IMR-90 (cell line): ENCODE results near the gene STYXL1. TPM values are rescaled to one million over a fixed set of nuclear protein-coding genes. Genes with fewer than 3 reads are reported as not detected.
A peak's percentile ranks its signal among the peaks of the same experiment; 100 is the strongest.

ENCODE experiments used
- ATAC-seq: fragments of 200-7000 bp; cut with Tn5 transposase; 2 replicates; pipeline ENCODE4 v1.9.1; 2020; ENCODE audit warnings: low read depth, mild to moderate bottlenecking, moderate library complexity
- BruUV-seq: library from RNA; stranded (reverse); fragments of 400-500 nt; replicated peaks from 2 replicates; lab custom pipeline; 2021; lab: Mats Ljungman, UMichigan
- CTCF ChIA-PET: fragments of 300-600 bp; formaldehyde crosslinking; extraction: SDS; loops from one replicate; lab custom pipeline; 2021; ENCODE audit warnings: antibody characterized with exemption; lab: Yijun Ruan, JAX
- POLR2A ChIA-PET: fragments of 300-600 bp; sonication (Branson Sonifier 250); formaldehyde crosslinking; loops from one replicate; lab custom pipeline; 2022; ENCODE audit warnings: antibody characterized with exemption; ENCODE audit not compliant: unreplicated experiment; lab: Charles Lee
- DNase-seq: peaks from one replicate; pipeline ENCODE4 v3.0.0; 2013
- H2AFZ ChIP-seq: replicated peaks from 2 replicates; pipeline ENCODE3; 2013; ENCODE audit warnings: low read length, mild to moderate bottlenecking; ENCODE audit not compliant: poor library complexity
- H2AK5ac ChIP-seq: 2 replicates; pipeline ENCODE4 v1.6.1; 2013; ENCODE audit warnings: low read depth, low read length, inconsistent platforms
- H2AK9ac ChIP-seq: replicated peaks from 2 replicates; pipeline ENCODE3; 2013; ENCODE audit warnings: mild to moderate bottlenecking, low read depth, low read length, moderate library complexity; ENCODE audit not compliant: poor library complexity
- H2BK120ac ChIP-seq: 2 replicates; pipeline ENCODE4 v1.6.1; 2013; ENCODE audit warnings: low read depth, low read length, inconsistent platforms
- H2BK15ac ChIP-seq: 3 replicates; pipeline ENCODE4 v1.6.1; 2013; ENCODE audit warnings: low read depth, low read length, inconsistent platforms
- H2BK20ac ChIP-seq: 2 replicates; pipeline ENCODE4 v1.6.1; 2013; ENCODE audit warnings: low read depth, mild to moderate bottlenecking, inconsistent platforms, low read length, moderate library complexity
- H2BK5ac ChIP-seq: 2 replicates; pipeline ENCODE4 v1.6.1; 2013; ENCODE audit warnings: mild to moderate bottlenecking, low read depth, low read length, inconsistent platforms; ENCODE audit not compliant: poor library complexity, severe bottlenecking
- H3K14ac ChIP-seq: replicated peaks from 2 replicates; pipeline ENCODE4 v1.6.1; 2013; ENCODE audit warnings: low read depth, low read length, inconsistent platforms
- H3K18ac ChIP-seq: 2 replicates; pipeline ENCODE4 v1.6.1; 2013; ENCODE audit warnings: low read depth, low read length, control low read depth
- H3K23ac ChIP-seq: 2 replicates; pipeline ENCODE4 v1.6.1; 2013; ENCODE audit warnings: low read depth, low read length, inconsistent platforms
- H3K27ac ChIP-seq: 2 replicates; pipeline ENCODE4 v1.5.1; 2013; ENCODE audit warnings: mild to moderate bottlenecking, control low read depth, low read length; ENCODE audit not compliant: insufficient read depth
- H3K27me3 ChIP-seq: 2 replicates; pipeline ENCODE4 v1.6.1; 2013; ENCODE audit warnings: low read length; ENCODE audit not compliant: control insufficient read depth, insufficient read depth
- H3K36me3 ChIP-seq: 2 replicates; pipeline ENCODE4 v1.6.1; 2013; ENCODE audit warnings: low read length, mixed read lengths; ENCODE audit not compliant: control insufficient read depth, insufficient read depth
- H3K4ac ChIP-seq: 2 replicates; pipeline ENCODE4 v1.6.1; 2013; ENCODE audit warnings: low read depth, low read length, inconsistent platforms
- H3K4me1 ChIP-seq: 2 replicates; pipeline ENCODE4 v1.6.1; 2013; ENCODE audit warnings: low read length, mixed read lengths; ENCODE audit not compliant: control insufficient read depth, insufficient read depth
- H3K4me2 ChIP-seq: 2 replicates; pipeline ENCODE4 v1.6.1; 2013; ENCODE audit warnings: low read depth, mild to moderate bottlenecking, control low read depth, low read length, moderate library complexity
- H3K4me3 ChIP-seq: 2 replicates; pipeline ENCODE4 v1.5.1; 2013; ENCODE audit warnings: low read depth, mild to moderate bottlenecking, control low read depth, low read length, moderate library complexity; ENCODE audit not compliant: insufficient read depth
- H3K56ac ChIP-seq: 2 replicates; pipeline ENCODE4 v1.6.1; 2013; ENCODE audit warnings: low read length, inconsistent platforms; ENCODE audit not compliant: insufficient read depth; ENCODE audit errors: extremely low read depth
- H3K79me1 ChIP-seq, 2 experiments: 2 replicates each; pipeline ENCODE4 v1.6.1; 2013; ENCODE audit warnings: low read length in 2 of 2, inconsistent platforms in 1 of 2, low read depth in 1 of 2
- H3K9ac ChIP-seq: 2 replicates; pipeline ENCODE4 v1.6.1; 2013; ENCODE audit warnings: low read depth, low read length, control low read depth
- H3K9me1 ChIP-seq: 2 replicates; pipeline ENCODE4 v1.6.1; 2013; ENCODE audit warnings: low read length, inconsistent platforms; ENCODE audit not compliant: insufficient read depth
- H3K9me3 ChIP-seq: 2 replicates; pipeline ENCODE4 v1.6.1; 2013; ENCODE audit warnings: low read length; ENCODE audit not compliant: control insufficient read depth, insufficient read depth
- H4K20me1 ChIP-seq: 2 replicates; pipeline ENCODE4 v1.6.1; 2013; ENCODE audit warnings: low read length, inconsistent platforms; ENCODE audit not compliant: insufficient read depth
- H4K5ac ChIP-seq: 2 replicates; pipeline ENCODE4 v1.6.1; 2013; ENCODE audit warnings: mild to moderate bottlenecking, low read depth, low read length, control low read depth
- H4K8ac ChIP-seq, 2 experiments: 2 replicates each; pipeline ENCODE4 v1.6.1; 2013; ENCODE audit warnings: low read depth in 2 of 2, low read length in 2 of 2, control low read depth in 1 of 2, inconsistent platforms in 1 of 2
- H4K91ac ChIP-seq: 2 replicates; pipeline ENCODE4 v1.6.1; 2013; ENCODE audit warnings: low read depth, low read length, inconsistent platforms; ENCODE audit not compliant: insufficient read depth
- BHLHE40 ChIP-seq: fragments of 150-350 bp; IDR thresholded peaks from 2 replicates; pipeline ENCODE4 v1.6.1; 2016; ENCODE audit warnings: mild to moderate bottlenecking, low read depth, low read length
- CEBPB ChIP-seq: IDR thresholded peaks from 2 replicates; pipeline ENCODE4 v1.6.1; 2012; ENCODE audit warnings: low read depth, low read length, improper control_type of control experiment
- CHD1 ChIP-seq: IDR thresholded peaks from 2 replicates; pipeline ENCODE4 v1.6.1; 2012; ENCODE audit warnings: low read depth, low read length, improper control_type of control experiment
- CTCF ChIP-seq: conservative IDR thresholded peaks from 2 replicates; pipeline ENCODE4 v1.5.1; 2012; ENCODE audit warnings: mild to moderate bottlenecking, low read depth, low read length, improper control_type of control experiment
- ELK1 ChIP-seq: fragments of 150-350 bp; IDR thresholded peaks from 2 replicates; pipeline ENCODE4 v1.6.1; 2016; ENCODE audit warnings: low read depth, mild to moderate bottlenecking, low read length, moderate library complexity, borderline replicate concordance
- FOS ChIP-seq: fragments of 150-350 bp; IDR thresholded peaks from 2 replicates; pipeline ENCODE4 v1.6.1; 2016; ENCODE audit warnings: low read depth, low read length
- MAFK ChIP-seq: IDR thresholded peaks from 2 replicates; pipeline ENCODE4 v1.6.1; 2012; ENCODE audit warnings: low read depth, low read length, improper control_type of control experiment
- MAZ ChIP-seq: IDR thresholded peaks from 2 replicates; pipeline ENCODE4 v1.6.1; 2012; ENCODE audit warnings: low read depth, mild to moderate bottlenecking, low read length, improper control_type of control experiment, moderate library complexity, borderline replicate concordance
- MXI1 ChIP-seq: IDR thresholded peaks from 2 replicates; pipeline ENCODE4 v1.6.1; 2012; ENCODE audit warnings: low read depth, mild to moderate bottlenecking, low read length, moderate library complexity, borderline replicate concordance
- NFE2L2 ChIP-seq: fragments of 150-350 bp; IDR thresholded peaks from 2 replicates; pipeline ENCODE4 v1.6.1; 2016; ENCODE audit warnings: low read depth, mild to moderate bottlenecking, low read length
- POLR2A ChIP-seq: IDR thresholded peaks from 2 replicates; pipeline ENCODE4 v1.6.1; 2012; ENCODE audit warnings: mild to moderate bottlenecking, low read depth, low read length
- RAD21 ChIP-seq: IDR thresholded peaks from 2 replicates; pipeline ENCODE4 v1.6.1; 2012; ENCODE audit warnings: low read length, improper control_type of control experiment
- RCOR1 ChIP-seq: IDR thresholded peaks from 2 replicates; pipeline ENCODE4 v1.6.1; 2012; ENCODE audit warnings: mild to moderate bottlenecking, low read length, improper control_type of control experiment; ENCODE audit not compliant: insufficient replicate concordance
- RFX5 ChIP-seq: IDR thresholded peaks from 2 replicates; pipeline ENCODE4 v1.8.0; 2012; ENCODE audit warnings: low read depth, mild to moderate bottlenecking, low read length, moderate library complexity
- SMC3 ChIP-seq: fragments of 150-350 bp; IDR thresholded peaks from 2 replicates; pipeline ENCODE4 v1.6.1; 2016; ENCODE audit warnings: low read depth, mild to moderate bottlenecking, antibody characterized with exemption, low read length, moderate library complexity
- USF2 ChIP-seq: fragments of 150-350 bp; IDR thresholded peaks from 2 replicates; pipeline ENCODE4 v1.6.1; 2017; ENCODE audit warnings: mild to moderate bottlenecking, antibody characterized with exemption, low read length, low read depth
- WGBS, 2 experiments: methylation state at CpG; one replicate each; pipeline versions ENCODE4 v1.1.5 to v1.1.7; 2013; ENCODE audit warnings: missing lambda C conversion rate in 2 of 2; ENCODE audit not compliant: insufficient read length in 1 of 2; ENCODE audit errors: extremely low coverage in 2 of 2; 5-methylcytosine and 5-hydroxymethylcytosine counted together
- dilution Hi-C: fragments of 300-500 bp; cut with HindIII; formaldehyde crosslinking; loops from one replicate; pipeline ENCODE4 v1.14.3; 2018; ENCODE audit warnings: low sequenced_read_pairs; ENCODE audit not compliant: unreplicated experiment
- in situ Hi-C: fragments of 300-500 bp; cut with MboI; formaldehyde crosslinking; loops from 3 replicates; pipeline ENCODE4 v1.14.3; 2019; ENCODE audit warnings: low sequenced_read_pairs, inconsistent platforms, mixed read lengths
- intact Hi-C: fragments of 100-400 bp; cut with micrococcal nuclease; formaldehyde crosslinking; loops from 2 replicates; pipeline ENCODE4 v1.10.0; 2022
- polyA plus RNA-seq, 3 experiments: library from polyadenylated mRNA; depleted of rRNA; stranded (reverse); fragments of >200 nt; gene quantifications; 2 replicates each; pipeline ENCODE4 v1.2.3, GENCODE V29; 2012; ENCODE audit warnings: low replicate concordance in 1 of 3
- total RNA-seq: library from RNA; depleted of rRNA; stranded (reverse); fragments of >200 nt; gene quantifications from 2 replicates; pipeline ENCODE4 v1.2.3, GENCODE V29; 2012

STYXL1 gene
- total and polyA plus RNA-seq, 2 of the 4 experiments (the other 2 are of a cell fraction): 66.1 to 73.8 TPM

- Histone ChIP-seq H4K20me1 (no peaks in the 10 kb centered on the region; the same call in 1 of the 2 replicates), H4K5ac (no peak overlapping the region), H3K9me3 (no peaks in the 10 kb centered on the region), H2BK15ac (no peak overlapping the region), H3K4me3 (no peak overlapping the region), H3K9me1 (no peaks in the 10 kb centered on the region), H4K8ac (no peak overlapping the region), H3K27me3 (no peaks in the 10 kb centered on the region), H3K4ac (no peak overlapping the region), H3K27ac (no peak overlapping the region), H2AK9ac (peak overlapping the region; percentile 42), H2BK20ac (no peak overlapping the region), H3K23ac (no peak overlapping the region), H3K18ac (no peak overlapping the region), H3K9ac (no peak overlapping the region), H3K4me2 (no peak overlapping the region), H3K56ac (no peak overlapping the region), H2BK5ac (no peak overlapping the region), H3K36me3 (peaks cover 55% of the 10 kb centered on the region), H3K79me1 (no peaks in the 10 kb centered on the region), H3K4me1 (no peaks in the 10 kb centered on the region), H3K14ac (no peak overlapping the region), H2AK5ac (no peak overlapping the region), H4K91ac (no peak overlapping the region), H2AFZ (no peak overlapping the region), H2BK120ac (no peak overlapping the region)
- POLR2A ChIA-PET: no interaction called here
- in situ Hi-C loops (no loop called here), intact Hi-C loops (no loop called here), dilution Hi-C loops (no loop called here)
- TF ChIP-seq MXI1 (no peak), MAFK (no peak), ELK1 (no peak), CTCF (no peak), BHLHE40 (no peak), RCOR1 (no peak), CHD1 (no peak), FOS (no peak), RFX5 (no peak), CEBPB (no peak), MAZ (no peak), USF2 (no peak), NFE2L2 (no peak), RAD21 (no peak), POLR2A (no peak), SMC3 (no peak)
- ATAC-seq: no peak
- CTCF ChIA-PET: no interaction called here
- 90% methylated on average over 25 of the region's 29 CpGs; no CpG with 5 or more reads in 1 of the 2 experiments for WGBS, 2 experiments
- BruUV-seq: no TSS peak
- no peak for DNase-seq
Observed at GRCh38 chr7:75980430-75981202, 67.2 kb downstream of the STYXL1 start.
